NOMO-1 treated with dmso at 0.1 percent for 144 hours (cell line): ENCODE results near the gene ZBTB7A.

Experiments
- DNase-seq: peaks from one replicate; lab custom pipeline; 2025; ENCODE audit not compliant: unreplicated experiment; lab: John Stamatoyannopoulos, UW

The ZBTB7A gene

DNA sequence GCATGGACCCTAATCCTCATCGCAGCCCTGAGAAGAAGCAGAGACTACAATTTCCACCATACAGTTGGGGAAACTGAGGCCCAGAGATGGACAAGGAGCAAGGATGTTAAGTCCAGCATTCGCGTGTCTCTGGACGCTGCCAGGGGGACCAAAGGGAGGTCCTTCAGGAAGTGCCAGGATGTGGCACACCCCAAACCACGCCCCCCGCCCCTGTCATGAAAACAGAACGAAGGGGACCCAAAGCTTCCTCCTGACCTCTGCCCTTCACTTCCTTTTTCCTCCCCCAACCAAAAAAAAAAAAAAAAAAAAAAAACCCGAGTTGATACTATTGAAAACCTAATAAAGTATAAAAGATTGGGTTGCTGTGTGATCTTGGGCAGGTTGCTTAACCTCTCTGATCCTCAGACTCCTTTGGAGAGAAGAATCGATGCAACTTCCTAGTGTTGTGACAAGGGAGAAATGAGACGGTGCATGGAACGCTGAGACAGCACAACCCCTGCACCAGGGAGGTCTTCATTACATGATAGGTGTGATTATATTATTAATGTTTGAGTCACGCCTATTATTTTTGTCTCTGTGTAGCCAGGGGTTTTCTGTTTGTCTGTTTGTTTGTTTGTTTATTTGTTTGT is 2.7 kb upstream of the ZBTB7A start:
- DNase-seq: no peak

DNA sequence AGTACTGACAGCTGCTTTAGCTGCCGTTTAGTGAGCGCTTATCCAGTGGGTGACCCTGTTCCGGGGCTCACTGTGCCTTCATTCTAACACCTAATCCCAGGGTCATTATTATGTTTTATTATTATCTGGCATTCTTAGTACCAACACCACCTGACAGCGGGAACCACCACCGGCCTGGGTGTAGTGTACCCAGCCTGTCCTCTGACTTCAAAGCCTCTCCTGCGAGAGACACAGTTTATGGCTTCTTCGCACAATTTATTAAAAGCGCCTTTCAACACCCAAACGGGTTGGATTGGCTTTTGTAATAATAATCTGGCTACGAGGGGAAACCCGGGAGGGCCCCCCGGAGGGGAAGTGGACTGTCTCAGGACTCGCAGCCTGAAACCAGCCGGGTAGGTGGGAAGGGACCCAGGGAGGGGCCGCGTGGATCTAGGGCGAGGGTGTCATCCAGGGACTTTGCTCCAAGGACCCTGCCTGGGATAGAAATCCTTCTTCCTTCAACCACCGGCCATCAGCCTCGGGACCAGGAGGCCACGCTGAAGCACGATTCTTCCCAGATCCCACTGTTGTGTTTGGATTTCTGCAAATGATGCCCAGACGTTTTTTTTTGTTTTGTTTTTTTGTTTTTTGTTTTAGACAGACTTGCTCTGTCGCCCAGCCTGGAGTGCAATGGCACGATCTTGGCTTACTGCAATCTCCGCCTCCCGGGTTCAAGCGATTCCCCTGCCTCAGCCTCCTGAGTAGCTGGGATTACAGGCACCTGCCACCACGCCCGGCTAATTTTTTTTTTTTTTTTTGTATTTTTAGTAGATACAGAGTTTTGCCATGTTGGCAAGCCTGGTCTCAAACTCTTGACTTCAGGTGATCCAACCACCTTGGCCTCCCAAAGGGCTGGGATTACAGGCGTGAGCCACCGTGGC is 1.6 kb upstream of the ZBTB7A start:
- no peak for DNase-seq

DNA sequence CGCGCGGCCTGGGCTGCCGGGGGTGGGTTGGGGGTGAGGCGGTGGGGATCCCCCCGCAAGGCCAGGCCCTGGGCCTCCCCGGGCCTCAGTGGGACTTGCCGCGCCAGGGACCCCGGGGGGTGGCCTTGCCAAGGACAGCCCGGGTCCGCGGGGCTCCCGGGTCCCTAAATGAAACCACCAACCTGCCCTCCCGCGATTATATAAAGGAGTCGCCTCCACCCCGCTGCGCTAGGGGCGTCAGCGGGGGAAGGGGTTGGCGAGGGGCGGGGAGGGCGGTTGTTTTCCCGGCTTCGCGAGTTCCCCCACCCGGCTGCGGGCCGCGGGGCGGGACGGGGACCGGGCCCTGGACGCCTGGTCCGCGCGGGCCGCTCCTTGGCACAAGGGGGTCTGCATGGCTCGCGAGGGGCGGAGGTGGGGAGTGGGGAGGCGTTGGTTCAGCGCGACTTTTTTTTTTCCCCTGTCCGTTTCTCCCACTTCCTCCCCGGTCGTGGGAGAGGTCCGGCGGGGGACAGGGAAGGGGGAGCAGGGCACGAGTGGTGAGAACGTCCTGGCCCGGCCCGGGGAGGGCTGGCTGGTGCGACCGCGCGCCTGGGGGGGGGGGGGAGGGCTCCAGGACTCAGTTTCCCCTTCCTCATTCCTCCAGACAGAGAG is 822 bp upstream of the ZBTB7A start:
- DNase-seq: no peak

DNA sequence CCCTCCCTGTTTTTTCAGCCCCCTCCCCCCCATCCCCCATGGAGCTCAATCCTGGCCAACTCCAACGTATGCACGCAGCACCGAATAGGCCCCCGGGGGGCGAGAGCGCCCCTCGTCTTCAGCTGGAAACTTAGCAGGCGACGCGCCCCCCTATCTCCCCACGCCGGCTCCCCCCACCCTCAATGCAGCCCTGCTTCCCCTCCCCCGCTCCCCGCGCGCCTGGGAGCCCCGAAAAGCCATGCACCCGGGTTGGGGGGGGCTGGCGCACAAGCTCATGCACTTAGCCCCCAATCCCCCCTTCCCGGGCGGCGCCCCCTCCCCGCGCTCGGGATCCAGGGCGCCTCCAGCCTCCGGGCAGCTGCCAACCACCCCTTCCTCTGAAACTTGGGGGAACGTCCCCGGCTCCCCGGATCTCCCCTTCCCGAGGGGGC is 508 bp downstream of the ZBTB7A start:
- no peak for DNase-seq

DNA sequence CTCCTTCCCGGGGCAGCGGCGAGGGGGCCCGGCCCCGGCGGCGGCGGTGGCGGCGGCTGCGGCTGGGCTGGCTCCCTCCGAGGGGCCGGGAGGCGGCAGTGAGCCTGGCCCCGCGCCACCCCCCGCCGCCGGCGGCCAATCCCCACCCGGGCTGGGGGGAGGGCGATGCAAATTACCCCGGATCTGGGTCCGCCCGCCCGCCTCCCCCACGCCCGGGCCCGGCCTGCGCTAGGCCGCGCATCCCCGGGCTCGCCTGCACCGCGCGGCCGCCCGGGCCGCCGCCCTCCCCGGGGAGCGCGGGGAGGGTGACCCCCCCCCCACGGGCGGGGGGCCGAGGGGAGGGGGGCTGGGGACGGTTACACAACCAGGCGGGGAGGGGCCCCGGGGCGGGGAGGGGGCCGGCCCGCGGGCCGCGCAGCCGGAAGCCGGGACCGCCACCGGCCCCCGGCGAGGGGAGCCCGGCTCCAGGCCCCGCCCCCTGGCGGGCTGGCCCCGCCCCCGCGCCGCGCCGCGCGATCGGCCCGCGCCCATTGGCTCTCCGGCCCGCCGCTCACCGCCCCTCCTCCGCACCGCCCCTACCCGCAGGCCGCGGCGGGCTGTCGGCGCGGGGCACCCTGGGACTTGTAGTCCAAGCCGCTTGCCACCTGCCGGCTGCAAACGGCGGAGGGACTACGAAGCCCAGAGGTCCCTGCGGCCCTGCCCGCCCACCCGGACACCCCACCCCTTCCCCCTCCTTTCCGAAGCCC is 1.1 kb downstream of the ZBTB7A start:
- DNase-seq: peak; percentile 92

DNA sequence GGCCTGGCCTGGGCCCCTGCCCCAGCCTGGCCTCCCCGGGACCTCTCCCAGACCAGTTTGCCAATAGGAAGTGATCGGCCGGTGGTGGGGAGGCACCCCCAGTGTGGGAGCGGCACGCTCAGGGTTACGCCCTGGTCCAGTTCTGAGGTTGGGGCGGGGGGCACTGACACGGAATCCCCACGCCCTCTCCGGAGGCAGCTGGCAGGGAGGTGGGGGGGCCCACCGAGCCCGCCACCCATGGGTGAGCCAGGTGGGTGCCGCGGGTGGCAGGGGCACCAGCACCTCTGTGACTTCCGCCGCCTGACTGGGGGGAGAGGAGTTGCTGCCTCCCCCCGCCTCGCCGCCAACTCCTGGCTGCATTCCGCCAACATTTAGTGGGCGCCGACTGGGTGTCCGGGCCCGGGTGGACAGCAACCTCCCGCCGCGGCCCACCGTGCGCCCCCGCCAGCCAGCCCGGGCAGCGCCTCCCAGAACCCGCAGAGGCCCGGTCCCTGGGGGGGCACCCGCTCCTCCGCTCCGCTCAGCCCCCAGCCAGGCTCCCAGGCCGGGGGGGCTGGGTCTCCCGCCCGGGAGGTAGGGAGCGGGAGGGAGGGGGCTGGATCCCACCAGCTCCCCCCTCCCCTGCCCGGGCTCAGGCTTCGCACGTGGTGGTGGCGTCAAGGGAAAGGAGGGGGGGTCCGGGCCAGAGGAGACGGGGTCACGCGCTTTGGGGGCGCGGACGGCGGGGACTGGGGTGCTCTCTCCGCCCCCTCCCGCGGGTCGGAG is 2.0 kb downstream of the ZBTB7A start:
- DNase-seq: no peak

DNA sequence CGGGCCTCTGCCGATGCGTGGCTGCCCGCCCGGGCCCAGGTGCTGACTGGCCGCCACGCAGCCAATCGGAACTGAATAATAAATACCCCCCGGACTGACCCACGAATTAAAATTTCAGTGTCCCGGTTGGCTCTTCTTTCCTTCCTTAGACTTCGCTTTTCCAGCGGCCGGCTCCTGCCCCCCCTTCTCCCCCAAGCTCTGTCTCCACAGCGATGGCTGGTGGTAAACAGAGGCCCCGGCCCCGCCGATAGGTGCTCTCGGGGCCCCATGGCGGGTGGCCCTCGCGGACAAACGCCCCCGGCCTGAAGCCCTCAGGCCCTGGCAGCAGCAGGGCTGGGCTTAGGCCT is 2.6 kb downstream of the ZBTB7A start:
- DNase-seq: no peak

DNA sequence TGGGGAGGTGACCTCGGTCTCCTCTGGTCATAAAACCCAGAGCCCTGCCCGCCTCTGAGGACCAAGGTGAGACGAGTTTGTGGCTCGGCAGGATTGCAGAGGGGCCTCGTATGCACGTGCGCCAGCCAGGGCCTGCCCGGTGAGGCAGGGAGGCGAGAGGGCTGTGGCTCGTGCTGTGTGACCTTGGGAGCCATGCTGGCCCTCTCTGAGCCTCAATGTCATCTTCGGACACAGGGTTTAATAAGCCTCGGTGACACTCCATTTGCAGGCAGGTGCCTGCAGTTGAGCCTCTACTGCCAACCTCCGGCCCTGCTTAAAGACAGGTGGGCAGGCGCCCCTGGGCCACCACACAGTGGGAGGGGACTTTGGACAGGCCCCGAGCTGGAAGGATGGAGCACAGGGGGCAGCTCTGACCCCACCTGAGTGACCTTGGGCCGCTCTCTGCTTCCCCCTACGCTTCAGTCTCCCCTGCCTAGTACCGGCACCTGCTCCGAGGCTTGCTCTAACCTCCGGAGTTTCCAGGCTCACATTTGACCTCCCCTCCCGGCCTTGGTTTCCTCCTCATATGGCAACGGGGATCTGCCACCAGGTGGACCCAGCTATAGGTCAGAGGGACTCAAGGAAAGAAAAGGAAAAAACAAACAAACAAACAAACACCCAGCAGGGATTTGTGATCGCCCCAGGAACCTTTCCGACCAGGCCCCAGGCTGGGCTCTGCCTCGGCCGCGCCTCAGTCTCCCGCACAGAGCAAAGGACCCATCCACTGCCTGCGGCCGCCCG is 3.1 kb downstream of the ZBTB7A start:
- DNase-seq: no peak

DNA sequence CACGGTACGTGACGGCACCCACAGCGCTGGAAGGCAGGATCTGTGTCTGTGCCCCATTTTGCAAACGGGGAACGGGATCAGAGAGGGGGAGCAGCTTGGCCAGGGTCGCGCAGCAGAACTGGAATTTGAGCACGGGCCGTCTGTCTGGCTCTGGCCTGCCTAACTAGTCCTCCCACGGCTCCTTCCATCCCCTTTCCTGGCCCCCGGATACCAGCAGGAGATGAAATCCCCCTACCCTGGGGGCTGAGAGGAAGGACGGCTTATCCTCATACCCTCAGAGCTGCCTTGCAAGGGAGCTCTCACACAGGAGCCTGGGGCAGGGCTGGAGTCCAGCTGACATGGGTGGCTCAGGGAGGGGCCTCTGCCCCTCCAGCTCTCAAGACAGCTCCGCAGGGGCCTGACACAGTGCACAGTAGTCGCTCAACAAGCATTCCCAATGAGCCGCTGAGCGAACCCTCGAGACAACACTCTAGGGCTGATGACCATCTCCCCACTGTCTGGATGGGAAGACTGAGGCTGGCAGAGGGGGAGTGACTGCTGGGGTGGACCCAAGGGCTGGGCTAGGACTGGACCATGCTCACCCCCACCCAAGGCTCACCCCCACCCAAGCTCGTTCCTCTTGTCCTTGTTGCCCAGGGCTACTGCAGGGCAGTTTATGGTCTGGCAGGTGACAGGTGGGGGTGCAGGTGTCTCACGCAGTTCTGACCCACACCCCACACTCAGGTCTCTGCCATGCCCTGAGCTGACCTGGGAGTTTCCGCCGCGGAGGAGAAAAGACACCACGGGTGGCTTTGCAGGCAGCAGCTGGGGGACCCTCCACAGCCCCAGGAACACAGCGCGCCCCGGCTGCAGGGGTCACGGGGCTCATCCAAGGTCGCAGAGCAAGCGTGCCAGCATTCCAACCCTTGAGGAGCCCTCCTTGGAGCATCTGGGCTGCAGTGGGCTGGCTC is 4.0 kb downstream of the ZBTB7A start:
- no peak for DNase-seq

DNA sequence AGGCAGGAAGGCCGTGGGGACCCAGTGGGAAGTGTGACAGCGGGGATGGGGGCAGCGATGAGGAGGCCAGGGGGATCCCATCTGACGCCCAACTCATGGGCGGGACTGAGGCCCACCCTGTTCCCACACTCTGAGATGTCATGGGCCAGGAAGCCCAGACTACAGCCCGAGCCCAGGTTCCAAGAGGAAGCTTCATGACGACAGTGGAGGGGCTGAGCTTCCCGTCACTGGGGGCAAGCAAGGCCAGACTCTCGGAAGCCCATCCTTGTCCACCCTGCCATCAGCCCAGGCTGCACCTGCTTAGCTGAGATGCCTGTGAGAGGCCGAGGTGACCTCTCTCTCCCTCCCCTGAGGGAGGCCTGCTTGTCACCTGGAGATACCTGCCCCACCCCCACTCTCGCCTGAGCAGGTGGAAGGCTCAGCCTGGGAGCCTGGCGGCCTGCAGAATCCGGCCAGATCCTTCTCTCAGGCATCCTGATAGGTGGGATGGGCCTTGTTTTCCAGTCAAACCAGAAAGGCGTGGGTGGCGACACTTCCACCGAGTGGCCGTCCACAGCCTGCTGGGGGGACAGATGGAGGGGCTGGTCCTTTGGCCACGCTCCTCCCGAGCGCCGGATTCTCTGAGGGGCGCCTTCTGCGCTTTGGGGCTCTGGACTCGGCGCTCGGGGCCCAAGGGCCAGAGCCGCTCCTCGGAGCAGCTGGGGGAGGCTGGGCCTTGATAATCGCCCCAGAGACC is 4.8 kb downstream of the ZBTB7A start:
- DNase-seq: no peak

DNA sequence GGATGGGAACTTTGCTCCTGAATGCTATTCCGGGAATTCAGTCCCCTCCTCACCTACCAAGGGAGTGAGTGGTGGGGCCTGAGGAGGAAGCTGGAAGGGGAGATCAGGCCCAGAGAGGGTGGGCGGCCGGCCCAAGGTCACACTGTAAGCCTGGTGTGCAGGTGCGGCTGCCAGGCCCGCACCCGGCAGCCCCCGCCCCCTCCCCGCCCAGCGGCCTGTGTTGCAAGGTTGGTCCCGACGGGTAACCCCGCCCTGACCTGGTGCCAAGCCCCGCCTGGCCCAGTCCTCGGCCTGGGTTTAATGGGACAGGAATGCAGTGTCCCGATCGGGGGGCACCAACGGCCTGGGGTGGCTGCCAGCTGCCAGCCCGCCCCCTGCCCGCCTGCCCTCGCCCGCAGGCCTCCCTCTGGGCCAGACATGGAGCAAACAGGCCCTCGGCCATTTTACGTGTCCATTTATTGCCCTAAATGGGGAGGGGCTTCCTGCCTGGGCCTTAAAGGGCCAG is 5.5 kb downstream of the ZBTB7A start:
- peak; percentile 62 for DNase-seq

DNA sequence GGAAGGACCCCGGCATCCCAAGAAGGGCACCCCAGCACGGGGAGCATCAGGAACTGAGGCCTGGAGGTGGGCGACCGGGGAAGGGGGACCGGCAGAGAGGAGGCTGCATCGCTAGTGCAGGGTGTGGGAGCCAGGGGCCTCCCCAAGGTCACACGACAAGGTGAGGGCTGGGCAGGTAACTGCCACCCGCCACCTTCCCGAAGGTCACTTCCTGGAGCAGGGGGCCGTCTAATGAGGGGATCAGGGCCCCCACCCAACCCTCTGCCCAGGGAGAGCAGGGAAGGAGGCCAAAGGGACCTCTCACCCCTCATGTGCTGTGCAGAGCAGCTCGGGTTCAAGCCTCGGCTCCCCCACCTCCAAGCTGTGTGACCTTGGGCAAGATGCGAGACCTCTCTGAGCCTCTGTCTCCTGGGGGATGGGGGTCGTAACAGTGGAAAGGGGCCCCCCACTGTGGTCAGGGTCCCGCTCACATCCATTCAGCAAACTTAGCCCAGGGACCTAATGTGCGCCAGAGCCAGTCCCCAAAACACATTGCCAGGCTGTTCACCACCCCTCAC is 6.0 kb downstream of the ZBTB7A start:
- DNase-seq: no peak

DNA sequence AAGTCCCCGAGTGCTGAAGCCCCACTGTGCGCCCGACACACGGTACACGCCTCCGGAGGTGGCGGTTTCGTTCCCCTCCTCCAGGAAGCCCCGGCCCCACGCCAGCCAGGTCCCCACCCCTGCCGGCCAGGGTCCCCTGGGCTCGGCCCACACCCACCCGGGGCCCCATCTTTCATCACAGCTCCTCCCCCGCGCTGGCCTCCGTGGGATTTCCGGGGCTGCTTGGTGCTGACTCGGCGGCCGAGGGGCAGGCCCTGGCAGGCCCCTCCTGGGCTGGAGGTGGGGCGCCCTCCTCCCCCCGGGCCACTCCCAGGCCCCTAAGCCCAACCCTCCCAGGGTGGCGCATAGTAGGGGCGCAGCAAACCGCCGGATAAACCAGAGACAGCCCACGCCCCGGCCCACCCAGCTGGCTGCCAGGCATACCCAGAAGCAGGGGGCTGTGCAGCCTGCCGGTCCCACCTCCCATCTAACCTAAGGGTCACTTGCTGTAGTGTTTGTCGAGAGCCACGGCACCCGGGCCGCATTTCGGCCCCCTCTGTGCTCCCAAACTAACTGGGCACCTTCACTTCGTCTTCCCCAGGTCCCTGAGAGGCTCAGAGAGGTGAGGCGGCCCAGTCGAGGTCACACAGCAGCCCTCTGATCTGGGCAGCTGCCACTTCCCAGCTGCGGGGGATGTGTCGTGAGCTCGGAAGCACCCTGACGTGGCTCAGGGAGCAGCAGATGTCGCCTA is 6.6 kb downstream of the ZBTB7A start:
- peak; percentile 43 for DNase-seq

DNA sequence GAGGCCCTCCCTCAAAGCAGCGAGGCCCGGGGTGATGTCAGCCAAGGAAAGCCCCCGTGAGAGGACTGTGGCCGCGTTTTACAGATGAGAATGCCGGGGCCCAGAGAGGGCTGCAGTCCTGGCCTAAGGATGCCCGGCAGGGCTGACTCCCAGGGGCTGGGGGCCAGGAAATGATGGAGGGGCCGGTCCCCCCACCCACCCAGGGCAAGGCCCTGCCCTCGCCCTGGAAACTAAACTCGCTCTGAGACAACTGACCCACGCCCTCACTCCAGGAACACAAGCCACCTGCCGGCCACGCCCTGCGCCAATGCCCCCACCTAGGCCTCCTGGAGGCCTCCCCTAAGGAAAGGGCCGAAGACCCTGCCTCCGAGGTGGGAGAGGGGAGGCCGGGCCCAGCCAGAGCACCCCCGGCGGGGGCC is 7.2 kb downstream of the ZBTB7A start:
- no peak for DNase-seq

DNA sequence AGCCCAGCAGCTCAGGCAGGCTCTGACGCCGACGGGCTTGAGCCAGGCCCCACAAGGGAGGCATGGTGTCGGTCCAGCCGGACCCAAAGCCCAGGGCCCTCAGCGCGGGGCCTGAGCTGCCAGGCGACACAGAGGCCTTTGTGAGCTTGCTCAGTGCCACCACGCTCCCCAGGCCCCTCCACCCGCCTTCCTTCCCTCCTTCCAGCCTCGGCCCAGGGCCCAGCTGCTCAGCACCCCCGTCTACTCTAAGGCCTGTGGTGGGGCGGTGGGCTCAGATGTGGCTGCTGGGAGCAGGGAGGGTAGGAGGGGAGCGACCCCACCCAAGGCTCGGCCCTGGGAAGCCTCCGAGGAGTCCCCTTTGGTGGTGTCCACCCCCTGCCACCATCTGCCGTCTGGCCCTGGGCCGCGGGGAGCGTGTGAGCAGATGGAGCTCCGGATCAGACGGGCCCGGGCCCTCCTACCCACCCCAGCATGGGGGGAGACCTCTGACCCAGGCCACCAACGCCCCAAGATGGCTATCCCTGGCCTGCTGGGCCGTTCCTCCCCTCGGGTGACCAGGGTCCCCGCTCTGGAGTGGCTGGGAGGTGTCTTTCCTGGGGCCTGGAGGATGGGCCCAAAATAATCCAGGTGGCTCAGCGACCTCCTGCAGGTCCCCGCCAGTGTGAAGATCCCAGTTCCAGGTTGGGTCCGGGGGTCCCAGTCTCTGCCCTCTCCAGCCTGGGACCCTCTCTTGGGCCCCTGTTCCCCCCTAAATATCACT is 7.8 kb downstream of the ZBTB7A start:
- DNase-seq: no peak
